NCI-H82 treated with DMSO at 0.1 percent for 48 hours (cell line): ENCODE measurements around the gene ARL15.
"Not testable (repeated sequence)": the region's sequence is repeated elsewhere in the genome, so short reads cannot be mapped to it uniquely, and the experiment has no call there.

Experiments
- DNase-seq: peaks from one replicate; lab custom pipeline; 2025; ENCODE audit not compliant: unreplicated experiment; lab: John Stamatoyannopoulos, UW

ARL15 gene

DNA sequence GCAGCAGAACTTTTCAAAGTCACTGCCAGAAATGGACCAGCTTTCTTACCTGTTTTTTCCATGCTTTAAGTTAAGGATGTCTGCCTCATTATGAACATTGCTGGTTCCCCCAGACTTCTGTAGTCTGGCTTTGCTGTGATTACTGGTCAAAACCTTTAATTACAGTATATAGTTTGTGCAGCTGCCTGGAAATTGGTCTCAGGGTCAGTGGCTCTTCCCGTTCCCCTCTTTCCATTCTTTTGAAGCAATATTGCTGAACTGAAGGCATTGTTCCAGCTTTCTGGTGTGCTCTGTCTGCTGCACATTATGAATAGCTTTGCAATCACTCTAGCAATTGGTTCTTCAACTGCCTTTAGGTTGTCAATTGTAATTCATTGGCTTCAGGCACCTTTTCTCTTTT, 206.5 kb downstream of the ARL15 start:
- DNase-seq = no peak

DNA sequence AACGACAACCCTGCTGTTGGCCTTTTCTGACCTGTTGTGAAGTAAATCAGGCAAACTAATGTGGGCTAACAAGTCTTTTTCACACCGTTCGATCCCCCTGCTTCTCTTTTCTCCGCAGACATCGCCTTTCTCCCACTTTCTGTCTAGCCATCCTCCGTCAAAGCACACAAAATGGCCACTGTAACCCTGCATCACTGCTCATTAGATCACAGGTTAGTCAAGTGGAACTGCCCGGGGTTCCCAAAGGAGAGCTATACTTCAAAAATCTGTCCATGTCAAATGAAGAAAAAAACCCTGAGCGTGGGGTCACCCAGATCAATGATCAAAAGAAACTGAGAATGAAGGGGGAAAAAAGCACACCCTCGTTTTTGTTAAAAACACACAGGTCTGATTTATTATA, 212.1 kb downstream of the ARL15 start:
- DNase-seq = no peak

DNA sequence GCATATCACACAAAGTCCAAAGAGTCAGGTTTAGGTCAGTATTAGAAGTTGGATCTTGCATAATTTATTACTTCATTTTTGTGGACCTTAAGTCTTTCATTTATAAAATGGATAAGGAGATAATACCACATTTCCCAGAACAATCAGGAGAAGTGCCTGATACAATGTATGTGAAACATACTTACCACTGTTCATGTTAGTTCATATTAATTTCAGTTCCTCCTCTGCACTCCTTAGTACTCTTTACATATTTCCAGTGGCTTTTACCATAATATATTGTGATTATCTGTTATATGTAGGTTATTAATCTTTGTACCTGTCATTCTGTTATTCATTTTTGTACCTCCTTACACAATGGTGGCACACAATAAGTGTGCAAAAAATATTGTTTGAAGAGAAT, 214.4 kb downstream of the ARL15 start:
- DNase-seq = no peak

DNA sequence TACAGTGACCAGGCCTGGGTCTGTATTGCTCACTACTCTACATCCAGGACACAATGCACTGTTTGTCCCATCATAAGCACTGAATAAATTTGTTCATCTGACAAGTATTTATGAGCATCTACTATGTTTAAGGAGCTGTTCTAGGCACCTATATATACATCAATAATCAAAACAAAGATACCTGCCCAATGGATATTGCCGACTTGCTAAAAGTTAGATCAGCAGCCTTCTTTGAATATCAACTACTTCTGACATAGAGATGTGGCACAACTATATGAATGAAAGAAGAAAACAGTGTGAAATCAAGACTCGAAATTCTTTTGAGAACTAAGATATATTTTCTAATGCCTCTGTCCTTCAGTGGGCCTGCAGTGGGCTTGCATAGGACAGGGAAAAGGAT, 215.7 kb downstream of the ARL15 start:
- no peak for DNase-seq

DNA sequence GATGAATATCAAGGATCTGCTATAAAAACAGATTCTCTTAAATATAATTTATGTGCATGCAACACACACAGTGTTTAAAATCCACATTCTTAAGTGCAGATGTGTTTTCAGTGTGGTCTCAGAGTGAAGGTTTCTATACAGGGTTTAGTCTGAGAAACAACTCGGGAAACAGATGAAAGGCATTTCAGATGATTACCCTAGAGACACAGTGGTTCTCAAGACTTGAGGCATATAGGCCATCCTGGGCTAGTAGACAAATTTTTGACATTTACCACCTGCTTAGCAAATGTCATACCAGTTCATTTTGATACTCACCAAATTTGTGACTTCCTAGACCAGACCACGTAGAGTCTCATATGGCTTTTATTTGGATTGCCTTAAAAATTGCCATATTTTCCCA, 216.5 kb downstream of the ARL15 start:
- DNase-seq = no peak

DNA sequence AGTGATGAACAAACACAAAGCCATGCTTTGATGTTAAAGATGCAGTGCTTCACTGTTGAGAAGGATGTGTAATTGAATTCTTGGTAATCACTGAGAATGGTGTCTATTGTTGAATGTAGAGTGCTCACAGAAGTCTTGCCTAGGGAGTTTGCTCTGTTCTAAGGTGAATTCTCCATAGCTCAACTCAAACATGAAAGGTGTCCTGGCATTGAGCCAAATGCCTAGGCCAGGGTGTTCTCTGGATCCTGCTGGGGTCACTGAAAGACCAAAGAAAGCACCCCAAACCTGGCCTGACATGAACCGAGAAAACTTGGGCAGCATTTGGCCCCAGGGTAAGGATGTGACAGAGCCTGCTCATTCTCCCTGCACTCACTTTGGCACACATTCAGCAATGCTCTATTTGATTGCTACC, 217.3 kb downstream of the ARL15 start:
- DNase-seq = no peak

DNA sequence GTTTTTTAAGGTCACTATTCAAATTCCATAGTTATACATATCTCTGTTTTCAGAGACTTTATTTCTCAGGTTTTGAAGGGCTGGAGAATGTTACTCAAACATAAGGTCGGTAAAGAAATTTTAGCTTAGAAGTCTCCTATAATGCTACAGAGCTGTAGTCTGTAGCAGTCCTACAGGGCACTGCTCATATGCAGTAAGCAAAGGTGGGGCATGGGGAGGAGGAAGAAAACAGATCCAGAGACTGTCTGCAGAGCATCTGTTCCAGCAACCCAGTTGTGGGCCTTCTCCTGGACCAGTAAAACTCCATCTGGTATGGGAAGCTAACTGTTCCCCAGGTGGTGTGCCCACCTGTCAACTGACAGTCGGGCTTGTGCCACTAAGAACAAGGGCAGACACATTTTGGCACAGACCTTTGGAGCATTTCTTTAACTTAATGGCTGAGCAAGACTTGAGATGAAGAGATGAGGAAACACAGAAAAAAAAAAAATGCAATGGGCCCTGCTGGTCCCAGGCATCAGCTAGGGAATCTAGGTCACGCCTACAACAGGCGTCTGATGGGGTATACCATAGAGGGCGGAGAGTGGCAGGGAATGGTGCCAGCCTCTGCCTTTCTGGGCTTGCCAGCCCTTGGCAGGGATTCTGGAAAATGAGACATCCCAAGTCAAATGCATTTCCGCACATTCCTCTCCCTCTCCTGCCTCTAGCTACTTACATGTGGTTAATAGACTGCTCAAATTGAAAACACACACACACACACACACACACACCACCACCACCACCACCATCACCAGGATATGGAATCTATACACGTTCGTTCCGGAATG, 218.9 kb downstream of the ARL15 start:
- no peak for DNase-seq

DNA sequence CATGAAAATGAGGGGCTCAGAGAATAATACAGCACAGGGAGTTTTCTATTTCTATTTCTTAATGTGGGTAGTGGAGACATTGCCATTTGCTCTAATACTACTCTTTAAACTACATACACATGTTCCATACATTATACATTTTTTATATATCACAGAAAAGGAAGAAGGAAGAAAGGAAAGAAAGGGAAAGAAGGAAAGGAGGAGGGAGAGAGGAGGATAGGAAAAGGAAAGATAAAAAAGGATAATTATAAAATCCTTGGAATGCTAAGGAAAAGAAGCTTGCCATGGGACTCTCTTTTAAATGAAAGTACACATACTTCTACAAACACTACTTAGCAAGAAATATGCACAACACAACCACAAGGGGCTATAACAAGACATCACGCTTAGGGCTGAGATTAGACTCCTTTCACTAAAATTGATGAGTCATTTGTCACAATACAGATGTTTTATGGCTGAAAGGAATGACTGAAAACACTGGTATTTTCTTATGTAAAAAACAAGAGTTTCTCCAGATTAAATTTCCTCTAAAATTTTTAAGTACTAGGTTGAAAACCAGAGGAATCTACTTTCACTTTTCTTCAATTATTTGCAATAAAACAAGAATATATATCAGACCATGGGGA, 219.8 kb downstream of the ARL15 start:
- DNase-seq = no peak

DNA sequence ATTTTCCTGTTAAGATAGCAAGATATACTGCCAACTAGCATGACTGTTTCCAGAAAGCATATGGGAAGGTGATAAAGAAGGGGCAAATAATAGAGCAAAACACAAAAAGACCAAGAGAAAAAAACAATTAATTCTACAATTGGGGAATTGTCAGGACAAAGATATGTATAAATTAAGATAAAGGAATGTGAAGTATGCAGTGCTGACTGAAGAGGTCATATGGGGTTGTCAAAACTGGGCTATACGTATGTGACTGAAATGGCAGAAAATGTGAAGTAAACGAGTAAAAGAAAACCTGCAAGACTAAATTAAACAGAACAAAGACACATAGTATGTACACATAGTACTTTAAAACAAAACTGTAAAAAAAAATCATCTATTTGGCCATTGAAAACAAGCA, 222.3 kb downstream of the ARL15 start:
- DNase-seq = no peak

DNA sequence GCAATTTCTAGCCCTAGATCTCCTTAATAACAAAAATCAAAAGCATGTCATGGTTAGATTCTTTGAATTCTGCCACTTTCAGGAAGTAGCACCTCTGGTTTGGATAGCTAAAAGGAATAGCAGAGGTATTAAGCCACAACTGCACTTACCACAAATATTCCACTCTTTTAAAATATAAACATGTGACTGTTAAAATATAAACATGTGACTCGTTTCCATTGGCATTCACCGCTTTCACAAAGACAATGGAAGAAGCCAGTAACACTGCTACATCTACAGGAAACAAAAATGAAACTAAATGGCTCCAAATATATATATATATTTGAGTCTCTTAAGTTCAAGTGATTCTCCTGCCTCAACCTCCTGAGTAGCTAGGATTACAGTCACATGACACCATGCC, 222.9 kb downstream of the ARL15 start:
- no peak for DNase-seq

DNA sequence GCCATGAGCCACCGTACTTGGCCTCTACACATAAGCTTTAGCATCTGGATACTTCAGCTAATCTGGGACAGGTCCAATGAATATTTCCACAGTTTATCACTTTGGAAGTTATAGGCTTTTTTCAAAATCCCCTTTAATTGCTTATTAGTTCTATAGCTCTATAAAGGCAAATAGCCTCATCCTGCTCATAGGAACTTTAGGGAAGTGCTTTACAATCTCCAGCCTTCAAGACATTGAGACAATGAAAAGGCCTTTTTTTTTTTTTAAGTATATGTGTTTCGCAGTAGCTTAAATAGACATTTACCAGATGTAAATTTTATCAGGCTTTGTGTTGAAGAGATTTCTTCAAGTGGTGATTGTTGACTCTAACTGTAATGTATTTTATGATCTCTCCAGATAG, 224.2 kb downstream of the ARL15 start:
- DNase-seq = no peak

DNA sequence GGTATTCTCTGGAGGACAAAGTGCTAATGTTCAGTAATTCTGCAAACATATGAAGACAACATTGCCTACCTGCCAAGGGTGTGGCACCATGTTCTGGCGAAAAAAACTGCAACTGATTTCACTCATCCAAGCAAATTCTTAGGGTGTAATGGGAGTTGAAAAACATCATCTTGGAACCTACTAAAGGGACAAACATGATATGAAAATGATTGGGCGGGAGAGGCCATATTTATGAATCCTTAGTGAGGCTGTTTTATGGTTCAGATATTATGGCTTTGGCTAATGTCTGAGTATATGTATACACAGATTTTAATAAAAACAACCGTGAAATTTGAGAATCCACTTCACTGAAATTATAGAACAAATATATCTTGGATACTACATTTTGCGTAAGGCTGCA, 225.7 kb downstream of the ARL15 start:
- no peak for DNase-seq

DNA sequence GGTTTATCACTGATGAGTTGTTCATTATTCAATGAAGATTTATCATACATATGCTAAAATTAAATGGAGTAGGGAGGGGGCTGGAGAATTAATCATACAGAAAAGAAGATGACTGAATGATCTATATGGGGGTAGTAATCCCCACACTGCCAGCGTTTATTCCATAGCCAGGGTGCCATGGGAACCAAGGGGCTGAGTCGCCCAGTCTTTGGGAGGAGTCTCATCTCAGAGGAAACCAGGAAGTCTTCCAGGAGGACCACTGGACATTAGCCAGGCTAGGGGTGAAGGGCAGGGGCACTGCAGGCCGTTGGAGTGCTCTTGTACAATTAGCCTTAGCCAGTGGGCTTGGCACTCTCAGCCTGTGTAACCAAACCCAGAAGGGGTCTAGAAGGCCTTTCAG, 226.5 kb downstream of the ARL15 start:
- no peak for DNase-seq

DNA sequence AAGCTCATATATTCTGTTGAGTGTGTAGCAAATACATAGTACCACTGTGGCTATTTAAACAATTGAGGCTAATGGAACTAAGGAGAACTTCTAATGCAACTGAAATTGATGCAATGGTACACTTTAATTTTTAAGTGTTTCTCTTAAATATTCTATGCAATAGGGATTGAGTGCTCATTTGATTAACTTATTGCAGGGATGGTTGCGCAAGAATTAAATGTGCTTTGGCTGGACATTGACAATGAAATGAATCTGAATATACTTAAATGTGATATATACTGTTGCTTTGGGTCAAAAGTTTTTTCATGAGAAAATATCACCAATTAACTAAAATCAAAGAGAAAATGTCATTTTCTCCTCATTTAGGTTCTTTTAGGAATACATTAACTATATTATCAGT, 227.1 kb downstream of the ARL15 start:
- DNase-seq = no peak

DNA sequence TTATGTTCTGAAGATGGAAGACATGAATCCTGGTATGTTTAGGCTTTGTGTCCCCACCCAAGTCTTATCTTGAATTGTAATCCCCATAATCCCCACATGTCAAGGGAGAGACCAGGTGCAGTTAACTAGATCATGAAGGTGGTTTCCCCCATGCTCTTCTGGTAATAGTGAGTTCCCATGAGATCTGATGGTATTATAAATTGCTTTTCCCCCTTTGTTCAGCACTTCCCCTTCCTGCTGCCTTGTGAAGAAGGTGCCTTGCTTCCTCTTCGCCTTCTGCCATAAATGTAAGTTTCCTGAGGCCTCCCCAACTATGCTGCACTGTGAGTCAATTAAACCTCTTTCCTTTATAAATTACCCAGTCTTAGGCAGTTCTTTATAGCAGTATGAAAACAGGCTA, 229.0 kb downstream of the ARL15 start:
- DNase-seq = peak; percentile 30

DNA sequence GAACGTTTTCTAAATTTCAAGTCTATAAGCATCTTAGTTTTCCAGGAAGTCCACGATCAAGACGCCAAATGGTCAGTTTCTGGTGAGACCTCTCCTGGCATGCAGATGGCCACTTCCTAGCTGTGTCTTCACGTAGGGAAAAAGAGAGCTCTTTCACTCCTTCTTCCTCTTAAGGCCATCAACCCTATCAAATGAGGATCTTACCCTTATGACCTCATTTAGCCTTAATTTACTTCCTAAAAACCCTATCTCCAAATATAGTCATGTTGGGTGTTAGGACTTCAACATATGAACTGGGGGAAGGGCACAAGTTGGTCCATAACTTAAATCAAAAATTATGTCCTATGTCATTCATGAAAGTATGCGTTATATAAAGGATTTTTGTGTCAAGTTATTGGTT, 229.5 kb downstream of the ARL15 start:
- no peak for DNase-seq

DNA sequence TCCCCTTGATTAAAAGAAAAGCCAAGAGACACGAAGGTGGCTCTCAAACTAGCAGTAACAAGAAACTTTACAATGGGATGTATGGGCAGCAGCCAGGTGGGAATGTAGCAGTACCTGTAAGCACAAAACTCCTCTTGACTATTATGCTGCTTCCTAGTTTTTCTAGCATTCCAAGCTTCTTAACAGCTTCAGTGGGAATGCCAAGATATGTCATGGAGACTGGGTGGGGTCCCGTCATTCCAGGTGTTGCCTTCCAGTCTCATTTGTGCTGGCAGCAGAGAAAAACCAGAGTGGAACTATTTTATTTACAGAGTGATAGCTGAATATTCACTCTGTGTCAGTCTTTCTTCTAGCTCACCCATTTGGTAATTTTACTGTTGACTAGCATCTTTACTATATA, 236.6 kb downstream of the ARL15 start:
- DNase-seq = no peak

DNA sequence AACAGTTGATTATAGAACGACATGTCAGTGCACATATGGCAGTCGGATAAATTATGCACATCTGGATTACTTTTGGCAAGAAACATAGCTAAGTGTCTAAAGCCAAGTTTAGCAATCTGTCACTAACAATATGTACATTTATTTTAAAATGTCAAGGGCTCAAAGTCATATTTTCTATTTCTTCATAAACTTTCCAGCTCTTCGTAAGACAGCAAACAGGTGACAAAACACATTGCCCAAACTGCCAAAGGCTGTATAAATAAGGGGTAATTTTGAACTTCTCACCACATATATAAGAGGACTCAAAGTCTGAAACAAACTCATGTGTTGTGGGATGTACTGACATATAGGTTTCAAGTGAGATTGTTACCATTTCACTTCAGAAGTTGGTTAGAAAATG, 237.2 kb downstream of the ARL15 start:
- no peak for DNase-seq

DNA sequence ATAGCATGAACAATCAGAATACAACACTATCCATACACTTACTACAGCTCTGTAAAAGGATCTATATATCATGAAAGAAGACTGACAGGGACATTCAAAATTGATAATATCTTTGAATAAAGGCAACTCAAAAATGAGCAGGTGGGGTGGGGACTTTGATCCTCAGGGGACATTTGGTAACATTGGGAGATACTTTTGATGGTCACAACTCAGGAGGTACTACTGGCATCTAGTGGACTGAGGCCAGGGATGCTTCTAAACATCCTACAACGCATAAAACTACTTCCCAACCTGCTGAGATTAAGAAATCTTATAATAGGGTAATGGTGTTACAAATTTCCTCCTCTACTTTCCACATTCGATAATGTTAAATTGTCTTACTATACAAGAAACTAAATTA, 243.9 kb downstream of the ARL15 start:
- DNase-seq = no peak

DNA sequence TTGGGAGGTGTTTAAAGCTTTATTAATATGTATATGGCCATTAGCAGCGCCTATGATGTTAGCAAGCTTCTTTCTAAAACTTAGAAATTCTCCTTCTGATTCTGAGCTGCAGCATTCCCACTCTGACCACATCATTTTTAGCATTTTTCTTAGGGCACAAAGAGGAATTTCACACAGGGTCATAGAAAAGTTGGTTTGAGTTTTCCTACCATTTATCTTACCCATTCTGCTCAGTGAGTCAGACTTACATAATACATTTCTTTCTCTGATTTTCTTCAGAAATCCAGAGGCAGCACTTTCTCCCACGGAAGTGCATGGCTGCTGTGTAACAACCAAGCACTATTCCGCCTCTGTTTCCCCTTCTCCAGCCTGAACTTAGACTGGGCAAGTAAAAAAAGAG, 246.6 kb downstream of the ARL15 start:
- DNase-seq = no peak

DNA sequence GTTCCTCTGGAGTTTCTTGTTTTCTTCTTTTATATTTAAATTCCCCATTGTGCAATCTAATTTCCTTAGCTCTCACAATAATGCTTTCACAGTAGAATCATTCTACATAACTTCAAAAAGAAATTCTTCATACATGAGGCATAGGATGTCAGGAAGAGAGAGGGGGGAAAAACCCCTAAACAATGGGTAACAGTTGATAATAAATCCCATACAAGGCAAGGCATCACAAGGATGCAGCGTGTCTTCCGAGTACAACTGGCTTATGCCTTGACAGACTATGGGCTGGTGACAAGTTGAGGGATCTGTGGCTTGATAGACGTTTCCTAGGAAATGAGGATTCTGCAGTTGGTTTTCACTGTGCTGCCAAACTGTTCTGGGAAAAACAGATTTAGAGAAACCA, 247.4 kb downstream of the ARL15 start:
- no peak for DNase-seq

DNA sequence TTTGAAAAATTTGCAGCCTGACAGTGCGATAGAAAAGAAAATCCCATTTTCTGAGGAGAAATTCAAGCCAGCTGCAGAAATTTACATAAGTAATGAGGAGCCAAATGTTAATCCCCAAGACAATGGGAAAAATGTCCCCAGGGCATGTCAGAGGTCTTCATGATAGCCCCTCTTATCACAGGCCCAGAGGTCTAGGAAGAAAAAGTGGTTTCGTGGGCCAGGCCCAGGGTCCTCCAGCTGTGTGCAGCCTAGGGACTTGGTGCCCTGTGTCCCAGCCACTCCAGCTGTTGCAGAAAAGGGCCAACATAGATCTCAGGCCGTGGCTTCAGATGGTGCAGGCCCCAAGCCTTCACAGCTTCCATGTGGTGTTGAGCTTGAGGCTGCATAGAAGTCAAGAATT, 249.5 kb downstream of the ARL15 start:
- not testable (repeated sequence) for DNase-seq

DNA sequence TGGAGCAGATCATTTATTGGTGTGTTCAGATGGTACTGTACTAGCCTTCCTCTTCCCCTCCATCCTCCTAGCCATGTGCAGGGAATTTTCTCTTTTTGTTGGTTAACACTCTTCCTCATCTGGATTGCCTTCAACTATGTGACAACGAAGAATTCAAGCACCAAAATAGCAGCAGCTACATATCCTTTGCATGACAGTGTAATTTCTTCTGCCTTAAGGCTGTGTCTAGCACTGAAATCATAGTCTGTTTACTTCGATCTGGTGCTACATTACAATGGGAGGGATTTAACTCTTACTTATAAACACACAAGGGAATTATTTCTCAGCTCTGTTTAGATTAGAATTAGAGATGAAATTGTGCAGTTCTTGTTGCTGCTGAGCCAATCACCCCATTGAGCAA, 260.4 kb downstream of the ARL15 start:
- DNase-seq = no peak
